NCI-H1436 treated with DMSO at 0.1 percent for 48 hours (cell line): Measurements from ENCODE around the gene BSN.

ENCODE experiments used
- DNase-seq: peaks from one replicate; lab custom pipeline; 2025; lab: John Stamatoyannopoulos, UW

The BSN gene

DNA sequence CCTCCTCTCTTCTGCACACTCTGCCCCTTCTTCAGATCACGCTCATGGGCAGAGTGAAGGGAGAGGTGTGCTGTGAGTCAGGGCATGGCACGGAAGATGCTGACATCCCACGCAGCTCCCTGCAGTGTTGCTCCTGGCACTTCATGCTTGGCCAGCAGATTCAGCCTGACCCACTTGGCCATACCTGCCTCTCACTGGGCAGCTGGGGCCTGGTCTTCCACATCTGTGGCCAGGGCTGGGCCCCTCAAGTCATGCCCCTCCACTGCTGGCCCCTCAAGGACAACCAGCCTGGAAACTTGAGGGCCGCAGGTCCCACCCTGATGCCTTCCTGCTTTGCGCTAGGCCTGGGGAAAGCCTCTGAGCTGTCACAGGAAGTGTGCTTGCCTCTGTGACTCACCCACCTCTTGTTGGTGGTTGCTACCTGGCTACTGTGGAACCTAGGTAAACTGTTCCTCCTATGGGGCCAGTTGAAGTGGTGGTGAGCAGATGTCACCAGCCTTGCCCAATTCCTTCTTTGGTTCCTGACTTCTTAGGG lies 48.7 kb downstream of the BSN start:
- DNase-seq: no peak

DNA sequence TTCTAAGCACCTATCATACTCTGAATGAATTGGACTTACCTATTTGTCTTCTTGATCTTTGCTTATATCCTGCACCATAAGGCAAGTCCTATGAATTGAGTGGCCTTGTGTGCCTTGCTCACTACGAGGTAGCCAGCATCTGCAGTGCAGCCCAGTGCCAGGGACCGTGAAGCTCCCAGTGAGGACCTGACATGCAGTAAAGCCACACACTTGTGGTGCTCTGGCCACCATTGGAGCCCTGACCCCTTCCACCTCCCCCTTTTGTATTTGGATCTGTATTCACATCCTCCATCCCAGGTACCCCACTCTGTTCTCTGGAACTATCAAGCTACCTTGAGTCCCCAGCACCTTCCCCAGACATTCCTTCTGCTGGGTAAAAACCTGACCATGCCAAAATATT lies 52.1 kb downstream of the BSN start:
- no peak for DNase-seq

DNA sequence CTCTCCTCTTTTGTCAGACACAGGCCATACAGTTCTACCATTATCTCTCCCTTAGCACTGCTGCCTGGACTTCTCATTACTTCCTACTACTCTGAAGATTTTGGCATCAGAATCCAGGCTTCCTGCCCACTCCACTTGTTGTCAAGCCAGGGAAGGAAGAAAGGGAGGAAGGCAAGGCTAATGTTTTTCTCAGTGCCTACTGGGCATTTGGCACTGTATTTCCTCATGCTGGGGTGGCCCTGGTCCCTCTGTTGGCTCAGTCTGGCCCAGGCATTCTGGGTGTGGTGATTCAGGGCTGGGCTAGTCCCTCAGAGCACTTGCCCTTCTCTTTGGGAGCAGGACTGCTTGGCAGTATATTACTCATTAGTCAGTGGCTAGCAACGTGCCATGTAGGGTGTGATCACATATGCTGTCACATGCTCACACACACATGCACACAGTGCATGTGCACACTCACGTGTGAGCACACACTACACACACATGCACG lies 52.9 kb downstream of the BSN start:
- no peak for DNase-seq

DNA sequence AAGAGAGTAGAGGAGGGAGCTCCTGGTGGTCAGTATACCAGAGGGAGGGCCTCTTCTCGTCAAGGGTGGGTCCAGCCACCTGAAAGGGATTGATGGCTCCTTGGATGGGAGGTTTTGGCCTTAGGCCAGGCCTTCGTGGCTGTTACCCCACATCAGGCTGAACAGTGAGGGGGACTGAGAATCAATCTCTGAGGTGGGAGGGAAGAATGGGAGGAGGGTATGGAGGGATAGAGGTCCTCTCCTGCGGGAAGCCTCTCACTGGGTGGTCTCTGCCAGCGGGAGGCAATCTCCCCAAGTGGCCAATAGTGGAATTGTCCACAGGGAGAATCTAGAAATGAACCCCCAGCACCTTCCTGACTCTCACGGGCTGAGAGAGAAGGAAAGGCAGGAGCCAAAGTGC lies 53.5 kb downstream of the BSN start:
- no peak for DNase-seq

DNA sequence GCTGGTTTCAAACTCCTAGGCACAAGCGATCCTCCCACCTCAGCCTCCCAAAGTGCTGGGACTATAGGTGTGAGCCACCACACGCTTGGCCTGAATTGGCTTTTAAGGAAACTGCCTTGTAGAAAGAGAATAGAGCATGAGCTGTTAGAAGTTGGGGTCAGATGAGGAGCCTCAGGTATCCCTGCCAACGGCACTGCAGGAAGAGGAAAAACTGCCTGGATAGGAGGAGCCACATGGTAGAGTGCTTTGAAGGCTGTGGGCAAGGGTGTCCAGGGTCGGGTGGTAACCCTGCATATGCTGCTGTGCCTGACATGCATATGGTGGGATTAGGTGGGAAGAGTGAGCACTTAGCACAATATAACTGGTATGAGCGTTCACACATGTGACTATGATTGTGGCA lies 55.0 kb downstream of the BSN start:
- DNase-seq: no peak

DNA sequence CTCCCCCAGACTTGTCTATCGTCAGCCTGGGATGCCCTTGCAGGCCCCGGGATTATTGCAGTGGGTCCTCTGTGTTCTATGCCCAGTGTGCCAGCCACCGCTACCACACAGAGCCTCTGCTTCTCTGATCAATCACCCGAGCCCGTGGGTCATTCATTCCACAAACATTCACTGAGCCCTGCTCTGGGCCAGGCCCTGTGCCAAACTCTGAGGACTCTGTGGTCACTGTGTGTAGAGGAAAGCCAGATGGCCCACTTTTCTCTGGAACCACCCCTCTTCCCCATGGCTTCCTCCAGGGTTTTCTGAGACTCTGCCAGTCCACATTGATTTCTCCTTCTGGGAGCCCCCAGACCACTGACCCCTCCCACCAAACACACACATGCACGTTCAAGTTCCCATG lies 55.5 kb downstream of the BSN start:
- DNase-seq: no peak

DNA sequence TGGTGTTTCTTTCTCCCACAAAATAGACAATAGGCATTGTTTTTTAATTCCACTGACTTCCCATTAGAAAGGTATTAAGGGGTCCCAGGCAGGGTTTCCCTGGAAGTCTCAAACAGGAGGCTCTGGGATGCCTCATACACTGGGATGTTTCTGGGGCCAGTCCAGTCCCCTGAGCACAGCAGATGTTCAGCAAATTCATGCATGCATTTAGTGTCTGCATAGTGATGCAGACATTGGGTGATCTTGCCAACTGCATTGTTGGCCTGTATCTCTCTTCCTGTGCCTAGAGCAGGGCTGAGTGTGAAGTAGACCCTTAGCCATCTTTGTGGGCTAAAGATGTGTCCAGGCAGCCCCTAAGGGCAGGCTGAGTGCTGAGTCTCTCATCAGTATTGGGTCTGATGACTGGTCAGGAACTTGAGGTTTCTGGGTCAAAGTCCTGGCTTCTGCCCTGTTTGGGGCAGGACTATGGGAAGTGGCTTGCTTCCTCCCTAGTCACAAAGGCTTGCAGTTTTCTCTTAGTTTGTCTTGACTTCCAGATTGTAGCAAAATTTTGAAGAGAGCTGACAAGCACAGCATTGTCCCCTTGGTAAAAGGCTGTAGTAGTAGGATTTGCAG lies 56.5 kb downstream of the BSN start:
- no peak for DNase-seq

DNA sequence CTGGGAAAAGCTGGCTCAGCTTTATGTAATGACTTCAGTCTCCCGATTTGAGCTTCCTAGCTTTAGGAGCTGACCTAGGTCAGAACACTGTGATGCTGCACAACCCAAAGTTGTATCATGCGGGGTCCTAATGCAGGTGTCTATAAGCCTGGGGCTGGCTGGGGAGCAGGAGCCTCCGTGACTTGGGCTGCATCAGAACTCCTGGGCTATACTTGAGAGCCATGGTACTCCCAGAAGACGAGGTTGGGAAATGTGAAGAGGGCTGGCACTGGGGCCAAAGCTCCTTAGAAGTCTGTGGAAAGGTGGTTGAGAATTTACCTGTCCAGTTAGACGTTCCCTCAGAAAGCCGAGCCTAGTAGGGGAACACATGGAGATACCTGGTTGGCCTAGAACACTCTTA lies 57.0 kb downstream of the BSN start:
- no peak for DNase-seq

DNA sequence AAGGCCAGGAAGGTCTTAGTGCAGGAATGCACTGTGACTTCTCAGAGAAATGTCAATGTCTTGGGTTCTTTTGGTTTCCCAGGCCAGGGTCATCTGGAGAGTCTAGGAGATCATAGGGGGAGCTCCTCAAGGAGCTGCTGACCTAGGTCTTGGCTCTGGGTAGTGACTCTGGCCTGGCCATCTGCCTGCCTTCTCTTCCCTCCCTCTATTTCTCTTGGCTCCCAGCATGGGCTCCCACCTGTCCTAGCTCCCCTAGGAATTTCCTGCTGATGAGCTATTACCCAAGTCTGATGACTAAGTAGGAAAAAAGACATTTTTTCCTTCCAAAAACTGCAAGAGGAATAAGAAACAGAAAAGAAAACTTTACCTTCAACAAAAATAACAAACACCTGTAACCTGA lies 57.4 kb downstream of the BSN start:
- DNase-seq: no peak

DNA sequence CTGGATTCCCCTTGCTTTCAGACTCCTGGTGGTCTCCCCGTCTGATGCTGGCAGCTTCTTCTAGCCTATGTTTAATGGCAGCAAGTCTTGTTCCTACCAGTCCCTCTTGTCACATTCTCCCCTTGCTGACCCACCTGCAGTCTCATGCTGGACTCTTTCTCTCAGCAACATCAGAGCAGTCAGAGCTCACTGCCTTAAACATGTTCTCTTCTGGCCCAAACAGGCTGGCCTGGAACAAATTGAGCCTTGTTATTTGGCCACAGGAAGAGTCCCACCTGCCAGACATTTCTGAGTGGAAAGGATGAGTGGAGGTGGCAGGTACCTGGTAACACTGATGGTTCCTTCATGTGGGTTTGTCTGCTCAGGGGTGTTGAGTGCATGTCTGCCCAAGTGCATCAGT lies 60.7 kb downstream of the BSN start:
- DNase-seq: no peak

DNA sequence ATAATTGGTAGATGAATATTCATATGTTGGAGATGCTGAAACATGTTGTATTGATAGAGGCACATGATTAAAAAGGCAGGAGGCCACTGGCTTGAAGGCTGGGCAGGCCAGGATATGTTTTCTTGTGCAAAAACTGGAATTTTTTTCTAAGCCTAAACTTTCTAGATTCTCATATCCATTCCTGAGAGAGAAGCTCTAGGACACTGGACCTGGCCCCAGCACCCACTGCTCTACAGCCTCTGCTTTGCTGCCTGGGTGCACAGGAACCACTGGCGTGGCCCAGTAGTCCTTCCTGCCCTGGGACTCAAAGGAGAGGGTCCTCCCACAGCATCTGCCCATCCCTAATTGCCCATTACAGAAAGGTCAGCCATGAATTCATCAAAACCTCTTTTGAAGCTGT lies 61.8 kb downstream of the BSN start:
- DNase-seq: no peak

DNA sequence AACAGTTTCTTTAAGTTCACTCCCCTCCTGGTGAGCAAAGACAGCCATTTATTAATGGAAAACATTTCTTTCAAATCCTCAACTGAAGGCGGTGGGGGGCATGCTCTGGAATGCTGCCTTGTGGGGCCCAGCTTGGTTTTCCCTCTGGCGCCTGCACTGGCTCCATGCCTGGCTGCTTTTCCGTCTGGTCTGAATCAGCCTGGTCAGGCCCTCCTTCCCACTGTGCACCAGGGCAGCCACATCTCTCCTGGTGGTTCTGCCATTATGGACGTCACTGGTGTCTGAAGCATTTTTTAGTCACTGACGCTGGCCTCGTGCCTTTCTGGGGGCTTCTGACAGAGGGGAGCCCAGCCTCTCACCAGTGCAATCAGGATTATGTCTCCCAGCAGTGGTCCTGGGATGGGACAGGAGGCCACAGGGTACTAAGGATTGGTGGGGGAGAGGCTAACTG lies 62.2 kb downstream of the BSN start:
- DNase-seq: no peak

DNA sequence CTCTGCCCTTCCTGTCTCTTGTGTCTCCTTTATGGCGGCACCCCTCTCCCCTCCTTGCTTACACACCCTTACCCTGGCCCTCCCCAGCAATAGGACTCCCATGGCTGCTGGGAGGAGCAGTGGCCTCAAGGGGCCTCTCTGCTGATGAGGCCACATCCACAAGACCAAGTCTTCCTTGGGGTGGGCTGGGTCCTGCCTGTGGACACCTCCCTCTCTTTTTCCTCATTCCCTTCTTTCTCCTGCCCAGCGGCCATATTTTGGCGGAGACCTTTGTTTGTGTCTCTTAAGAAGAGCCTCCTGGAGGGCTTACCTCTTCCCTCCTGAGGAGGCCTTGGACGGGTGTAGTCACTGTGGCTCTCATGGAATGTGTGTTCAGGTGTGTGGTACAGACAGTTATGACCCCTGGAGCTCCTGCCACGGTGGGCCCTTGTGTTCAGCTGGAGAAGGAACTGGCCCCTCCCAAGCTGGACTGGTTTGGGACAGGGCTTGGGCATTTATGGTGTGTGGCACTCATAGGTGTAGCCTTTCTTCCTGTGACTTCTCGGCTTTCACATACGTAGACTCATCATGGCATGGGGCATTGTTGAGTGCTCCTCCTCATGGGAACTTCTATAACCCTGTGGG lies 63.2 kb downstream of the BSN start:
- no peak for DNase-seq

DNA sequence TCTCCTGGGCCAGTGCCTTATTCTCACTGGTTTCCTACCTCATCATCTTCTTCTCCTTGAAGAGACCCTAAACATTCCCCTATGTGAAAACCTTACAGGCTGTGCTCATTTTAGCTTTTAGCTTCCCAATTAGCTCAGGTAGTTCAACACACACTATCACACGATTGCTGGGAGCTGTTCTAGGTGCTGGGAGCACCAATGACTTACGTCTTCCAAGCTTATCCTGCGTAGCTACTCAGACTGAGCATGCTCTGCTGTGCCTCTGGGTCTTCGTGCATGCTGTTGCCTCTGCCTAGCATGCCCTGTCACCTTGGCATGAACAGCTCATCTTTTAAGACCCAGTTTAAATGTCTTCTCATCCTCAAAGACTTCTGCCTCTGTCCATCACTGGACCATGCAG lies 64.1 kb downstream of the BSN start:
- no peak for DNase-seq

DNA sequence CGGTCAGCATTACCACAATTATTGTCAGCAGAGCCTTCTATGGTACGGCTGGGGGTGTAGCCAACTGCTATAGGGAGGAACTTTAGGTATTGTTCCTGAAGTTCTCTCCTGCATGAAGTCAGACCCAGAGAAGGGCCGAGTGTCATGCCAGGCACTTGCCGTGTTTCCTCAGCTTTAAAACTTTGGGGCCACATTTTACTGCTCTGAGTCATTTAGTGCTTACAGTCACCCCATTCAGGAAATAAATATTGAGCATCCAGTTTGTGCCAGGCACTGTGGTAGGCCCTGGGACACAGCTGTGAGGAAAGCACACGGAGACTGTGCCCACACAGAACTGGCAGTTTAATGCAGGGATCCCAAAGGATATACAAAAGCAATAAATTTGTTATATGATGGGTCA lies 65.4 kb downstream of the BSN start:
- no peak for DNase-seq

DNA sequence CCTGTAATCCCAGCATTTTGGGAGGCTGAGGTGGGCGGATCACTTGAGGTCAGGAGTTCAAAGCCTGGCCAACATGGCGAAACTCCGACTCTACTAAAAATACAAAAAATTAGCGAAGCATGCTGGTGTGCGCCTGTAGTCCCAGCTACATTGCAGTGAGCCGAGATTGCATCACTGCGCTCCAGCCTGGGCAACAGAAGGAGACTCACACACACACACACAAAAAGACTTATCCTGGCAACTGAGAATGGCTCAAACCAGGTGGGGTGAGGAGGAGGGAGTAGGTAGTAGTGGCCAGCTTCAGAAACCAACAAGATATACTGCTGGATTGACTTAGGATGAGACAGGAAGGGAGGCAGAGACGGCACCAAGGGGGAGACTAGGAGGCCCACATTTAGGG lies 66.5 kb downstream of the BSN start:
- no peak for DNase-seq

DNA sequence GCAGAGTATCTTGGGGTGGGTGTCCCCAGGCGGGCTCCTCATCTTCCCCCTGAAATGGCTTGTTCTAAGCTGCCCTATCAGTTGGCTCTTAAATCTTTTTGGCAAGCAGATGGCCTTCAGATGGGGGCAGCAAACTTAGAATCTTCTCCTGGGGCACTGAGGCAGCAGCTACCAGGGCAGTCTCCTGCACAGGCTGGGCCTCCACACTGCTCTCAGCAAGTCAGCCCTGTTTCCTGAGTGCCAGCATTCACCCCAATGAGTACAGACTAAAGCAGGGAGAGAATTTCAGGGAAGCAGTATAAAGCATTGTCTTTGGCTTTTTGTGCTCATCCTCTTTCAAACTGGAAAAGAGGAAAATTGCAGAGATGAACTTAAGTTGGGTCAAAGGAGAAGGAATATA lies 68.8 kb downstream of the BSN start:
- DNase-seq: no peak

DNA sequence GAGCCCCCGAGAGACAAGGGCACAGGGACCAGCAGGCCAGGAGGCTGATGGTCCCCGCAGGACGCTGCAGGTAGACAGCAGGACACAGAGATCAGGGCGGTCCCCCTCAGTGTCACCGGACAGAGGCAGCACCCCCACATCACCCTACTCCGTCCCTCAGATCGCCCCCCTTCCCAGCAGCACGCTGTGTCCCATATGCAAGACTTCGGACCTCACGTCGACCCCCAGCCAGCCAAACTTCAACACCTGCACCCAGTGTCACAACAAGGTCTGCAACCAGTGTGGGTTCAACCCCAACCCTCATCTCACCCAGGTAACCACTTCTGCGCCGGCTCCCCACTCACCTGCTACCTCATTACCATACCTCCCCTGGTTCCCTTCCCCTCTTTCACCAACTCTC lies 70.8 kb downstream of the BSN start:
- DNase-seq: no peak

DNA sequence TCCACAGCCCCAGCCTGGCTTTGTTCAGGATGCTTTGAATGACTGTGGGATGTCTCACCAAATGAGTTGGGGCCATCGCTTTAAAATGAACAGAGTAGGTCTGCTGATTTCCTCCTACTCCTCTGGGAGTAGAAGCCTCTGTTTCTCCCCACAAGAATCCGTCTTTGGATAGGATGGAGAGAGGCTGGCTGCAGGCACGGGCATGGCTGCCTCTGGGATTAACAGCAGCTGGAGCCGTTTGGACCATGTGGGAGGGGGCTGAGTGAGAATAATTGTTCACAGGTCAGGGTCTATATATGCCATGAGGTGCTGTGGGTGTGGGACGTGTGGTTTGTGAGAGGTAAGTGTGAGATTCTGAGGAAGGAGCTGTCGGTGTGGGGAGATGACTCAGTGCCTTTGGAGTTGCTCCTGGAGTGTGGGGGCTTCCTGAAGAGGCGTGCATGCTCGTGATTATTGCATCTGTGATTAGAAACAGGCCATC lies 71.9 kb downstream of the BSN start:
- DNase-seq: no peak

DNA sequence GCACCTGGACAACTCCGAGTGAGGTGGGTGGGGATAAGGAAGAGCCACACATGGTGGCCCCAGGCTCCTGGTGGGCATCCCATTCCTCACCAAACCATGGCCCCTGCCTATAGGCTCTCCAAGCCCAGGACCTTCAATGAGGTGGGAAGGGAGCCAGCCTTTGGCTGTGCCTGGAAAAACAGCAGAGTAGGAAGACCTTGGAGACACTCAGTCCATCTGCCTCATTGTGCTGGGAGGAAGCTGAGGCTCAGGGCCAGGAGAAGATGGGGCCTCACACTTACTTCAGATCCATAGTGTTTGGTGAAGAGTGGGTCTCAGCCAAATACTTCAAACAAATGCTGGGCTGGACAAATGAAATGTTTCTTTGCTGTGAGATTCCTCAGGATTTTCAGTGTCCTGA lies 72.5 kb downstream of the BSN start:
- no peak for DNase-seq

DNA sequence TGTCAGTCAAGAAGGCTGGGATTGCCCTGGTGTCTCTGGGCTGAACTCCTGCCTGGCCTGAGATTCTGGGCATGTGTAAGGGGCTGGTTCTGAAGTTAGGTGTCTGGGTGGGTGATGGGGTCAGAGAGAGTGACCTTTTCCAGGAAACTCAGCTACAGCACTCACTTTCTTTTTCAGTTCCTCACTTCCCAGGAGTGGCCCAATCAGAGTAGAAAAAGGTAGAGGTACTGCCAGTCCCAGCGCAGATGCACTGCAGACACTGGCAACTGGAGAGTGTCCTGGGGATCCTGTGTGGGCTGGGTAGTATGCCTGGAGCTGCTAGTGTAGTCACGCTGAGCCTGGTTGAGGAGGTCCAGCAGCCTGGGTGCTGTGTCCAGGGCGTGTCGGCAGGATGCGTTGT lies 73.4 kb downstream of the BSN start:
- DNase-seq: no peak

DNA sequence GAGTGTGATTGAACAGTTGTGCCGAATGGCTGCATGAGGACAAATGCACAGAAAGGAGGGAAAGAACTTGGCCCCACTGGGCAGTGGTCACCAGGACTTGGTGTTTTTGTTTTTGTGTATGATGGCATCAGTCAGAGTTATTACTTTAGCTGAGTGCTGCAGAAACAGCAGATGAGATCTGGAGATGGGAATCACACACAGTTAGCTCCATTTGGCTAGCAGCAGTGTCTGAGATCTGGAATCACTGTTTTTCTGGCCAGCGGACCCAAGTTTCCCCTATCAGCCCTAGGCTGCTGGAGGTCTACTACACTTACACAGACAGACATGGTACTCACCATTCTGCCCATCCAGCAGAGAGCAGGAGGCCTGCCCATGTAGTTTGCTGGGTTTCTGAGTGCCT lies 74.0 kb downstream of the BSN start:
- DNase-seq: no peak

DNA sequence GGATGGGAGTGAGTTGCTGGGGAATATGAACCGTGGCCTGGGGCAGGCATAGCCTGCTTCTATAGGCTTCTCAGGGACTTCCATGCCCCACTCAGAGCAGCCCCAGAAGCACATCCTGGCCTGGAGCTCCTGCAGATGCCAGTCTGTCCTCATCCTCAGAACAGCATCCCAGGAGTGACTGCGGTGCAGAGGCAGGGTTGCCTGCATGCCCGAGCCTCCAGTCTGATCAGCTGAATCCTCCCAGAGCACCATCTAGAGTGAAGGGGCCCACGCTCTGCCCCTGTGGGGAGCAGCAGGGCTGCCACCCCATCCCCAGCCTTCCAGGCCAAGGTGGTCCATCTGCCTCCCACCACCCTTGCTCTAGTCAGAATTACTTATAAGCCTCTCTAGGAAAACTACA lies 75.2 kb downstream of the BSN start:
- no peak for DNase-seq

DNA sequence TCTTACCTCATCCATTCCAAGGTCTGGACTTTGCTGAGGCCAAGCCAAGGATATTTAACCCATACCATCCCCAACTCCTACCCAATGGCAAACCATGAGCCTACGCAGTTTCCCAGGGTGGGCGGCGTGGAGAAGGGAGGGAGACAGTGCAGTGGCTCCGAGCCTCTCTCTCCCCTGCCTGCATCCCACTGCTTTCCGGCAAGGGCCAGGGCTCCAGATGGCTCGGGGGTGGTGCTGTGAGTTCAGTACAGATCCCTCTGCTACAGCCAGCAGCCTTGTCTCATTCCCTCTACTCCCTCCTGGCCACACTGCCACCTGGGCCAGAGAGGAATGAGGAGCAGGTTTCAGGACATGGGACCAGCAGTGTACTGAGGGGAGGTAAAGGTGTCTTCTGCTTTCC lies 75.6 kb downstream of the BSN start:
- DNase-seq: no peak
